Tibial nerve (tissue), 4 donors: ENCODE results near the gene GSTO1.

ENCODE experiments used
- CTCF ChIP-seq, 5 experiments: fragments of 200-600 bp in 3 of 5; fragments of 450-650 bp in 2 of 5; sonication (generic) in 3 of 5; IDR thresholded peaks; one replicate each; pipeline ENCODE4 v1.5.1; 2016 to 2019; ENCODE audit warnings: antibody characterized with exemption in 5 of 5, mild to moderate bottlenecking in 3 of 5, moderate library complexity in 2 of 5
- EP300 ChIP-seq, 2 donors: sonication (generic); formaldehyde crosslinking; IDR thresholded peaks; one replicate each; pipeline ENCODE4 v1.6.1; 2017; ENCODE audit warnings: antibody characterized with exemption in 2 of 2, mild to moderate bottlenecking in 1 of 2
- POLR2A ChIP-seq, 2 donors: fragments of 450-650 bp; IDR thresholded peaks; one replicate each; pipeline ENCODE4 v1.6.1; 2017; ENCODE audit warnings: antibody characterized with exemption in 2 of 2, mild to moderate bottlenecking in 2 of 2, moderate library complexity in 2 of 2

- TF ChIP-seq EP300 (IDR thresholded peaks at IDR 0.05) (no peak), CTCF (IDR thresholded peaks at IDR 0.05) (no peak), POLR2A (IDR thresholded peaks at IDR 0.05) (no peak)
Observed at GRCh38 chr10:104264783-104265182, 10.1 kb downstream of the GSTO1 start.
